ENCODE data around the gene ITGB3.

GRCh38 chr17:47235923-47236322 lies 17.7 kb upstream of the ITGB3 start:
- TF ChIP-seq BRCA1 (IDR thresholded peaks at IDR 0.05) (no peak), BRCA1 (CRISPR knock-in tag; IDR thresholded peaks at IDR 0.05) (no peak), CEBPB (tag; IDR thresholded peaks at IDR 0.05) (no peak), EZH2 (IDR thresholded peaks at IDR 0.05; ENCODE audit: borderline replicate concordance, low read depth, low read length) (no peak), CHD2 (IDR thresholded peaks at IDR 0.05; ENCODE audit: low read depth, low read length) (no peak)
- TF ChIP-seq, protein P1, sequence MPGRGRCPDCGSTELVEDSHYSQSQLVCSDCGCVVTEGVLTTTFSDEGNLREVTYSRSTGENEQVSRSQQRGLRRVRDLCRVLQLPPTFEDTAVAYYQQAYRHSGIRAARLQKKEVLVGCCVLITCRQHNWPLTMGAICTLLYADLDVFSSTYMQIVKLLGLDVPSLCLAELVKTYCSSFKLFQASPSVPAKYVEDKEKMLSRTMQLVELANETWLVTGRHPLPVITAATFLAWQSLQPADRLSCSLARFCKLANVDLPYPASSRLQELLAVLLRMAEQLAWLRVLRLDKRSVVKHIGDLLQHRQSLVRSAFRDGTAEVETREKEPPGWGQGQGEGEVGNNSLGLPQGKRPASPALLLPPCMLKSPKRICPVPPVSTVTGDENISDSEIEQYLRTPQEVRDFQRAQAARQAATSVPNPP (IDR thresholded peaks at IDR 0.05; ENCODE audit: borderline replicate concordance, insufficient read depth, insufficient read length) = no peak
- TF ChIP-seq, protein P2, sequence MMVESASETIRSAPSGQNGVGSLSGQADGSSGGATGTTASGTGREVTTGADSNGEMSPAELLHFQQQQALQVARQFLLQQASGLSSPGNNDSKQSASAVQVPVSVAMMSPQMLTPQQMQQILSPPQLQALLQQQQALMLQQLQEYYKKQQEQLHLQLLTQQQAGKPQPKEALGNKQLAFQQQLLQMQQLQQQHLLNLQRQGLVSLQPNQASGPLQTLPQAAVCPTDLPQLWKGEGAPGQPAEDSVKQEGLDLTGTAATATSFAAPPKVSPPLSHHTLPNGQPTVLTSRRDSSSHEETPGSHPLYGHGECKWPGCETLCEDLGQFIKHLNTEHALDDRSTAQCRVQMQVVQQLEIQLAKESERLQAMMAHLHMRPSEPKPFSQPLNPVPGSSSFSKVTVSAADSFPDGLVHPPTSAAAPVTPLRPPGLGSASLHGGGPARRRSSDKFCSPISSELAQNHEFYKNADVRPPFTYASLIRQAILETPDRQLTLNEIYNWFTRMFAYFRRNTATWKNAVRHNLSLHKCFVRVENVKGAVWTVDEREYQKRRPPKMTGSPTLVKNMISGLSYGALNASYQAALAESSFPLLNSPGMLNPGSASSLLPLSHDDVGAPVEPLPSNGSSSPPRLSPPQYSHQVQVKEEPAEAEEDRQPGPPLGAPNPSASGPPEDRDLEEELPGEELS (CRISPR knock-in tag; IDR thresholded peaks at IDR 0.05; ENCODE audit: borderline replicate concordance) = no peak
